ENCODE measurements around the gene CASP7.
"Not testable (repeated sequence)": the region's sequence is repeated elsewhere in the genome, so short reads cannot be mapped to it uniquely, and the experiment has no call there.

The CASP7 gene

DNA sequence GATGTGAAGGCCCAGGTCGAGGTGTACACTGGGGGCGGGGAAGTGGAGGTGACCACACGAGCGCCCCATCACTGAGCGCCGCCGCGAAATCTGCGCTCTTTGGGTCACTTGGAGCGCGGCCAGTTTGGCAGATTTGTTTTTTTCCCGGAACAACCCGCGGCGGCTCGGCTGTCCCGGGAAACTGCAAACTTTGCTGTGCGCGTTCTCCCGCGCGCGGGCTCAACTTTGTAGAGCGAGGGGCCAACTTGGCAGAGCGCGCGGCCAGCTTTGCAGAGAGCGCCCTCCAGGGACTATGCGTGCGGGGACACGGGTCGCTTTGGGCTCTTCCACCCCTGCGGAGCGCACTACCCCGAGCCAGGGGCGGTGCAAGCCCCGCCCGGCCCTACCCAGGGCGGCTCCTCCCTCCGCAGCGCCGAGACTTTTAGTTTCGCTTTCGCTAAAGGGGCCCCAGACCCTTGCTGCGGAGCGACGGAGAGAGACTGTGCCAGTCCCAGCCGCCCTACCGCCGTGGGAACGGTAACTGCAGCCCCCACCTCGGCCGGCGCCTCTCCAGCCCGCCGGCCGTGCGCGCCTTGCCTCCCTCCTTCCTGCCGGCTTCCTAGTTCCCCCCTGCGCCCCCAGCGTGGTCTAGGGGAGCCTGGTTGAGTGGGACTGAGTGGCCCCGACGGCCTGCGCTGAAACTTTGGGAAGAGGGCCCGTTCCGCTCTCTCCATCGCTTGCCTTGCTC is at the start of gene CASP7:
TSS of gene CASP7 (plus strand) at position 450 of the 727 bp plus-strand sequence. CDS start 17,582 bp downstream, outside the sequence.
- peak; percentile 52 to 72 (median 67) for DNase-seq (ENCODE audit: low read depth in 3 of 3)

DNA sequence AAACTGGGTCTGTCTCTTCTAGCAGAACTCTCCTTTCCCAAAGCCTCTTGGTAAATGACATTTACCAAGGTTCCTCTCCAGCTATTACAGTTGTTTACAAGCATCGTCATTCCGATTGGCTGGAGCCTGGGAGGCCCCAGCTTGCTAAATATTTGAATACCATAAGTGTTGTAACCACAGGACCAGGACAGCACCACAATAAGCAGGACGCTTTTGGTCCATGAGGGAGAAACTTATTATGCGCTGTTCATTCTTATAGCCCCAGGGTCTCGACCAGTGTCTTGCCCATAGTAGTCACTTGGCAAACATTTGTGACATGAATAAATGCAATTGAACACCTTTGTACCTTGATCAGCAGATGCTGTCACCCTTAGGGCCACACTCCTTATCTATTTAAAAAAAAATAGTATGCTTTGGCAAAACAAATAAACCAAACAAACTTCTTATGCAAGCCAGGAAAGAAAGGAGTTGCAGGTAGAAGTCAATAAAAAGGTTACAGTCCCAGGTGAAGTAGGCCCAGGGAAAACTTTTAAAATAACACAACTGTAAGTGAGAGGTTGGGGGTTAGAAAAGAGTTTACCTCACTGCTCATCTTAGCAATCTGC is 48.7 kb upstream of the CASP7 start:
- no peak for DNase-seq (ENCODE audit: low read depth in 3 of 3)

DNA sequence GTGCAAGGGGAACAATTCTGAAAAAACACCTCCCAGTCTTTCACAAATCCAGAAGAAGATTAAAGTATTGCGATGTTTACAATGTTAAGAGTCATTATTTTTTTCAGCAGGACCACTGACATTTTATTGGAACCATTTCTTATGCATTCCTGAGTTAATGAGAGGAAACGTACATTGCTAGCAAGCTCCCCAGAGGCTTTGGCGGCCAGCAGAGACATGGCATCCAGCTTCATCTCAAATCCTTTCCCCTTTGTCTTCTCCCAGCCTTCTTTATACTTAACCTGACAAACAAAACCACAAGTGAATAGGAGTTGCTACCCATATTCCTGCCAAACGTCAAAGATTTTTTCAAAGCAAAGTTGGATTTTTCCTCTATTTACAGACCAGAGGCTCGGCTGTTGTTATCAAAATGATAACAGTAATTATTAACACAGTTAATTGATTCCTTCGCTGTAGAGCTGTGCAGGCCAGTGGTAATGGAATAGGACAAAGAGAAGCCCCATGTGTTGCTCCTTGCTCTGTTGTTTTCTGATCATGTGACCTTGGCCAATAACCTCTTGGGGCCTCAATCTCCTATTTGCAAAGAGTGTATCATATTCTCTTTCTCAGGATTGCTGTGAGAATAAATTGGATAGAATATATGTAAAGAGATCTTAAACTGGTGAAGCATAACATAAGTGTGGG is 47.9 kb upstream of the CASP7 start:
- no peak for DNase-seq (ENCODE audit: low read depth in 3 of 3)

DNA sequence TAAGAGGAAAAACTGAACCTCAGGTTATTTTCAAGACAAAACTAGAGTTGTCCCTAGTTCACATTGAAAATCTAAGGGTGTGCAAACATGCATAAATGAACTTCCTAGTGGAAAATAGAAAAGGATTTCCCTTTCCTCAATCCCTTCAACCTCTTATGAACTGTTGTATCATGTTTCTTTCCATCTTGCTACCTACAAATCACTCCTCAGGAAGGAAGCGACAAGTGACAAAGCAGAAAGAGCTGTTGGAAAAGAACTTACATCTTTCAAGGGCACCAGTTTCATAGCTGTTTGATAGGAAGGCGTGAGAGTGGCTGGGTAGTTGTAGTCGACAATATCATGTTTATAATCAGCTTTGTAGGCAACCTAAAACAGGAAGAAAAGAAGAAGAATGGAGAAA is 39.7 kb upstream of the CASP7 start:
- no peak for DNase-seq (ENCODE audit: low read depth in 3 of 3)

DNA sequence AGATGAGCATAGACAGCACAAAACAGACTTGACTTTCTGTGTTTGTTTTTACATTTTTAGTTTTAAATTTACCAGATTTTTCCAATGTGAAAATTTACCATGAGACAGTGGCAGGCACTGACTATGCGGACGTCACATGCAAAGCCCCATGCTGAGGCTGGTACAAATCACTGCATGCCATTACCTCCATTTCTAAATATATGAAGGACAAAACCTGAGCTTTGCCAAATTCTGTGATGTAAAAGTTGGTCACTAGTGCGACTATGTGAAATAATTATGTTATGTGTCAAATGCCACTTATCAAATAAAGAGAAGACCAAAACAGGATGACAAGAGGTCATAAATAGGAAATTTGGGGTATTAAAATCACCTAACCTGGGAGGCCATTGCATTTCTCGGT is 38.0 kb upstream of the CASP7 start:
- DNase-seq (ENCODE audit: low read depth in 3 of 3): no peak

DNA sequence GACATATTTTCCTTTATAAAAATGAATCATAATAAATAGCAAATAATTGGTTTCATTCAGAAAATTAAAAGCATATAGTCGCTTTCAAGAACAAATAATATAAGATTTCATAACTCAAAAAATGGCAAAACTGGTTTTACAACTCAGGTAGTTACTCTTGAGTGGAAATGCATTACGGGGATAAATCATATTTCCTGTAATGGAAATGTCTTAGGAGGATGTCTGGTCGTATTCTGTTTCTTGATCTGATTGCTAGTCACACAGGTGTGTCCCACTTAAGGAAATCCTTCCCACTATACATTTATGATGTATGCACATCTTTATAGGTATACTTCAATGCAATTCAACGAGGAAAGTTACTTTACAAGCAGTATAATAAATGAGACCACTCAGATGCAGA is 36.5 kb upstream of the CASP7 start:
- no peak for DNase-seq (ENCODE audit: low read depth in 3 of 3)

DNA sequence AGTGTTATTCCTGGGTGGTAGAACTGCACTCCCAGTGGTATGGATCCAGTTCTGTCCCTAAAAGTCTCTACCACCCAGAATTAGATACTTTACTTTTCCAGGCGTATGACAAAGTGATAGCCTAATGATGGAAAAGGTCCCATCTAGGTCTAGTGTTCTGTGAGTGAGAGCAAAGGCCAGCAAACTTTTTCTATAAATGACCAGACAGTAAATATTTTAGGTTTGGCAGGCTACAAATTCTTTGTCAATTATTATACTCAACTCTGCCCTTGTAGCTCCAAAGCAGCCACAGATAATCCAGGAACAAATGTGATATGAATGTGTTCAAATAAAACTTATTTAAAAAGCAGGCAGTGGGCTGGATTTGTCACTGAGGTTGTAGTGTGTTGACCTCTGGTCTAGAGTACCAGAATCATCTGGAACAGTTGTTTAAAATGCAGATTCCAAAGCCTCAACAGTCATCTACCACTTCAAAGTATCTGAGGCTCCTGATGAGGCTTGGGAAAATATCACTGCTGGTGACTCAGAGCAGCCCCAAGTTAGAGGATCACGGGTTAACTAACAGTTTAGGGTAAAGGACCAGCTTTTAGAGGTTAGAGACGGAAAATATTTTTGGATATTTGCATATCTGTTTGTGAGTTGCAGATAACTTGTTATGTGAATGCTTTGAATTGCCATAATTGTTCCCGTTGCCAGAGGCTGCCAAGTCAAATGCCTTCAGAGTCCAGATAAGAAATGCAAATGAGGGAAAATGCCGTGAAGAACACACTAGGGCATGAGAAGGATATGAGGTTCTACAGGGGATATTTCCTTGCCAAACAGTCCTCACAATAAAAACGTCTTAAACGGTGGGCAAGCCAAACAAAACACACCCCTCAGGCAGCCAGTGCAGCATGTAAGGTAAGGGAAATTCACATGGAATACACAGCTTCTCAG is 35.3 kb upstream of the CASP7 start:
- DNase-seq (ENCODE audit: low read depth in 3 of 3): no peak

DNA sequence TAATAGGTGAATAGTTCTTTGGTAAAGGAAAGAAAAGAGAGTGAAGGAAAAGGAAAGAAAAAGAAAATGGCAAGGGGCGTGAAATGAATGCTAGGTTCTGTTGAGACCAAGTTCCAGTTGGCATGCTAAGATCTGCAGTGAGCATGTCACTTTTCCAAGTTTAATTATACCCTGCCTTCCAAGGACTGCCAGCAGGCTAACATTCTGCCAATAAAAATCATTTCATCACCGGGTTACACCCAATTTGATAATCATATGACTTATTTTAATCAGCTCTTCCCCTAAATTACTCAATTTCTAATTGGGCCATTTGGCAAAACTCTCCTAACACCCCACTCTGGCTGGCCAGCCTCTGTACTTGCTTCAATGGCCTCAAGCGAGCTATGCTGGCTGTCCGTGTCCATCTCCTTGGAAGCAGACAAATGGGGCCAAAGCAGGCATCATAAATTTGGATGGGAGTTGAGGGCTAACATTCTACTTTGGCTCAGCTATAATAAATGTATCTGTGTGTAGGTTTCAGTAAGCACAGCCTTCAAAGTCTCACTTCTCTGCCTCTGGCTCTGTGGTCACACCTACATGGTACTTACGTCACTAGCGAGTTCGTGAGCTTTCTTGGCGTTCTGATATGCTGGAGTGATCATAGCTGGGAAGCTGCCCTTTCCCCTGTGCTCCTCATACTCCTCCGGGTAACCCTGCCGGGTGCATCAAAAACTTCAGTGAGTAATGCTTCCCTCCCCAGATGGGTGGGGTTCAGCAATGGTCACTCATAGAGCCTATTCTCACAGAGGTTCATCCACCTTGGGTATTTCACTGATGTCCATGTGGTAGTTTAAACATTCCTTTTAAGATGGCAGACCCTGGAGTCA is 33.1 kb upstream of the CASP7 start:
- DNase-seq (ENCODE audit: low read depth in 3 of 3): no peak

DNA sequence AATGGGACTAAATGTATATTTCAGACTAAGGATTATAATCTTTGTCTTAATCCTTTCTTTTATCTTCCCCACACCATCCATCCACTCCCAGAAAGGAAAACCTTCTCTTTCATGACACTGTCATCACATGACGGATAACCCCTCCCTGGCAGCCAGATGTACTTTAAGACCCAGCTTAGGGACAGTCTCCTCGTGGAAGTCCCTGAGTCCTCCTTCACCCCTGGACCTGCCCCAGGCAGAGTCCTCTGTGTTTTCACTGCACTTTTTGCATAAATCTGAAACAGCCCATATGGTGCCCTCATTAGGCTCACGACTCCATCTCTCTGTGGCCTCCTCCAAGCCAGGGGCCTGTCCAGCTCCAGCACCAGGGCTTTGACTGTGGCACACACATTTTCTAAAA is 31.9 kb upstream of the CASP7 start:
- DNase-seq (ENCODE audit: low read depth in 3 of 3): no peak

DNA sequence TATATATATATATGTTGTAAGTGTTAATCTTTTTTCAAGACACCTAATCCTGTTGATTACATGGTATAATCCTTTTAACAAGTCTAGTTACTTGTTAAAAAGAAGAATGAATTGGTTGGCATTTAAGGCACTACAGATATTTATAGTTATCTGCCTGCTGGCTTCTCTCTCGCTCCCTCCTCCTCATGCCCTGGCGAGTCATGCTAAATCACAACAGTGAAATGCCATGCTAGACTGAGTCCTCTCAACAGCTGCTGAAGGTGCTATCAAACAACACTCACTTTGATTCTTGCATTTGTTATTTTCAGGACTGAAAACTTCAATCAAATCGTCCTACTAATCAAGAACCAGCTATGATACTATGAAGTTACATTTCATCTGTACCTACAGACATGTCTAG is 31.2 kb upstream of the CASP7 start:
- DNase-seq (ENCODE audit: low read depth in 3 of 3): no peak

DNA sequence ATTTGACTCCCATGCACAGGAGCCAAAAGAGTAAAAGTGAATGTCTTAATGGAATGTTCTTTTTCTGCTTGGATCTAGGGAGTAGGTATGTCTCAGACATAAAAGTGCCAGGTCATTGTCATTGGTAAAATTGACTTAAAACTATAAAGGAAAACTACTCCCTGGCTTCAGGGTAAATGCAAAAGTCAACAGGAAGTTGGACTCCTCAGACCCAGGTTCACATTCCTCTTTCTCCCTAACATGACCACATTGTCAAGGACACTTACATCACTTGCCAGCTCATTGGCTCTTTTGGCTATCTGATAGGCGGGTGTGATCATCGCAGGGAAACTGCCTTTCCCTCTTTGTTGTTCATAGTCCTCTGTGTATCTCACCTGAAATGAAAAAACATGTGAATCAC is 29.5 kb upstream of the CASP7 start:
- DNase-seq (ENCODE audit: low read depth in 3 of 3): no peak

DNA sequence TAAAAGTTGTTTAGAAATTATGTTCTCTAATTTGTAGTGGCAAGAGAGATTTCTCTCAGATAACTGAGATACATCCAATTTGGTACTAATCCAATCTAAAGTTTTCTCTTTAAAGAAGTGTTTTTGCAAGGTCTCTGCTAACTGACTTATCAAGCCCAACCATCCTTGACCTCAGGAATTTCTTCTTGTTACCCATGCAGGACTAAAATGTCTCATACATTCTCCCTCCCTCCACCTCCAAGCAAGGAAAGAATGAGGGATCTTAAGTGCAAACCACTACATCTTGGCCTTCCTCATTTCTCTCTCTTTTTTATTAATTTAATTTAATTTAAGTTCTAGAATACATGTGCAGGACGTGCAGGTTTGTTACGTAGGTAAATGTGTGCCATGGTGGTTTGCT is 28.7 kb upstream of the CASP7 start:
- DNase-seq (ENCODE audit: low read depth in 3 of 3): no peak

DNA sequence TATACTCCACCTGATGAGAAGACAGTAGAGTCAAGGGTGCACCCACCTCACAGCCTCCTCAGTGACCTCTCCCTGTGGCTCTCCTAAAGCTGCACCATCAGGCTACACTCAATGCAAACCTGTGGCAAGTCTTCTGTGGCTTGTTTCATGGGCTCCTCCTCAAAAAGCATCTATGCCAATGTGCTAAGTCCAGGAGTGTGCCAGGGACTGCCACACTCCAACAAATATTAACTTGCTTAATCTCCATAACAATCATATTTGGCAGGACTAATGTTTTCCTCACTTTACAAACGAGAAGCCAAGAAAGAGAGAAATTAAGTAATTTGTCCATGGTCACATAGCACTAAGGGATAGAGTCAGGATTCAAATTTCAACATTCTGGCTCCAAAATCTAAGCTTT is 27.8 kb upstream of the CASP7 start:
- no peak for DNase-seq (ENCODE audit: low read depth in 3 of 3)

DNA sequence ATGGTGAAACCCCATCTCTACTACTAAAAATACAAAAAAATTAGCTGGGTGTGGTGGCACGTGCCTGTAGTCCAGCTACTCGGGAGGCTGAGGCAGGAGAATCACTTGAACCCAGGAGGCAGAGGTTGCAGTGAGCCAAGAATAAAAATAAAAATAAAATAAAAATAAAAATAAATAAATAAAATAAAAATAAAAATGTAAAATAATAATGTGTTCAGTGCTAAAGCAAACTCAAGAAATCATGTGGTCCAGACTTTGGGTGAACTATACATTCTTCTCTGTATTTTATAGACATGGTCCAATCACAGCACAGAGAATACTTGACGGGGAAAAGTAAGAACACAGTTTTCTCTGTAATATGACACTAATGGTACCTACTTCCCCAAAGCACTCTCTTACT is 27.3 kb upstream of the CASP7 start:
- DNase-seq (ENCODE audit: low read depth in 3 of 3): not testable (repeated sequence)

DNA sequence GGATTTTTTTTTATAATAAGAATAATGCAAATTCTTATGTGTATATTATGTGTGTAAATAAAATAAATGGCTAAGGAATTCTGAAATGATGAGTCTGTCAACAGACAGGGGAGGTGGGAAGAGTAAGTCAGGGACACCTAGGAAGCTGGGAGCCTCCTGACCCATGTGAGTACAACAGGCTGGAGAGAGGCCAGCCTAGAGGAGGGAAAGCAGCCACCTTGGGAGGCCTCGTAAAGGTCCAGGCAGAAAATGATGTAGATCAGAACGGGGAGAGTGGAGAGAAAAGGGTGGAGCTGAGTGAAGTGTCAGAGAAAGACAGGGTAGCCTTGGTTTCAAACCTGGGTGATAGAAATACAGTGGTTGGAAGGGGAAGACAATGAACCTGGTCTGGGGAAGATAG is 22.8 kb upstream of the CASP7 start:
- no peak for DNase-seq (ENCODE audit: low read depth in 3 of 3)

DNA sequence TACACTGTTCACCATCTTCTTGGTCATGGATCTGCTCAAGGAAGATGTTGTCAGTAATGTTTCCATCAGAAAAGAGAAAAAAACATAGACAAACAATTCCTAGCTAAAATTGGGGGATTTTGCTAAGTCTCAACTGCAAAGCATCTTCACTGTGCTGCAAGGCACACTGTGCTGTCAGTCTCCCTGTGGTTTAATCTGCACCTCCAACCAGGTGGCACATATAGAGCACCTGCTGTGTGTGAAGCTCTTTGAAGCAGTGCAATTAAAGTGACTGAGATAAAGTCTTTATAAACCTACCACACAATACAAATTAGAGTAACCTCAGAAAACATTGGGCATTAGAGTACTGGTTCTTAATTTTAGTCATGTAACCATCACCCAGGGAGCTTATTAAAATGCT is 22.2 kb upstream of the CASP7 start:
- DNase-seq (ENCODE audit: low read depth in 3 of 3): no peak

DNA sequence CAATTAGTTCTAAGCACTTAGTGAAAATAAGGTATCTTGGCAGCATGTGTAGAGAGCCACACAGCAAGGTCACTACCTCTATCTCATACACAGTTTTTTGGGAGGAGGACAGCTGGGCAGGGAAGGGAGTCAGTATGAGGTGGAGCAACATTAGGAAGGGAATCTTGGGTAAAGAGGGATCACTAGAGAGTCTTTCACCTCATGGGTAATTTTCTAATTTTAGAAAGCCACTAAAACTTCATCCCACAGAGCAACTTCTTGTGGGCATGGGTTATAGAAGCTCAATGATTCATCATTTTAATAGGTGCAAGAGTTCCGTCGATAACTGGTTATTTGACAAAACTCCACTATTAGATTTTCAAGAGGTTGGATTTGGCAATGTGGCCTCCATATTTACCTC is 18.4 kb upstream of the CASP7 start:
- no peak for DNase-seq (ENCODE audit: low read depth in 3 of 3)

DNA sequence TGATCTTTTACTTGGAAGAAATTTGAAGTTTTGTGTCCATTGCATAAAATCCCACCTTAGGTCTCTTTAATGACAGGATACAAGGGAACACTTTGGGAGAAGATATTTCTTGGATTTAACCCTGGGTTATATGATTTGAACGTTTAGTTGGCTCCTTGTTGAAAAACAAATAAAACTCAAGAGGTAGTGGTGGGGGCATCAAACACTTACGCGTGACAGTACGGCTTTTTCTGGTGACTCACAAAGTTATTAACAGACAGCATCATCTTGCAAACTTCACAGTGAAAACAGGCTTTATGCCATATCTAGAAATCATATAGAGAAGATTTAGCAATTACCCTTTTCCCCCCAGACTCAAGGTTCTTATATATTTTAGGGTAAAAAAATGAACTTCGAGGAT is 16.6 kb upstream of the CASP7 start:
- DNase-seq (ENCODE audit: low read depth in 3 of 3): no peak

DNA sequence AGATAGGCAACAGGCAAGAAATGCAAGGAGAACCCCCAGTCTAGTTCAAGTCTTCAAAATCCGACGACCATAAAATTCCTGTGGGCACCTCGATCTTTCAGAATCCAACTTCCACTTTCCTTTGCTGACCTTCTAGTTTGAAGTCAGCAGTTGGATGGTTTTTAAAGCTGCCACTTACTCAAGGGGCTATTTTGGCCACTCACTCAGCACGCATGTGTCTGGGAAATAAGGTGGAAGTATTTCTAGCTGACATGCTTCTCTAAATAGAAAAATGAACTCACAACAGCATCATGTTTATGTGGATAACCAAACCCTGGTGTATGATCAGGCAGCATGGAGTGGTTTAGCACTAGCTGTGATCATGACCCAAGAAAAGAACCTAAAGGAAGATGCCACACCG is 15.8 kb upstream of the CASP7 start, which contains the start of gene NRAP:
TSS of gene NRAP (minus strand) at position 134 of the 400 bp plus-strand sequence. CDS start 159 bp downstream, outside the sequence.
- DNase-seq (ENCODE audit: low read depth in 3 of 3): no peak

DNA sequence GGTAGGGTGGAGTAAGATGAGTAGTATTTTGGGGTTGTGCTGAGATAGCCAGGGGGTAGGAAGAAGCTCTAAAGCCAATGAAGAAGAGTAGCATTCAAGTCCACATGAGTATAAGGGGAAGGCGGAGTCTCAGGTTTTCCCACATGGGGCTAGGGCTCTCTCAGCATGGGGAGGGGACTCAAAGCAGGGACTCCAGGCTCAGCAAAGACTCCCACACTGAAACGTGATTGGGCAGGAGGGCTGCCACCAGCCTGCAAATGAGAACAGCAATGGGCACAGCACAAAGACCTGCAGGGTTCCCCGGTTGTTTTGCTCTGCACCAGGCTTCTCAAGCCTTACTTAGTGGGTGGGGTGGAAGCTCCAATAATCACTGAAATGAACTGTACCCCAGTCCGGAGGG is 14.4 kb upstream of the CASP7 start:
- DNase-seq (ENCODE audit: low read depth in 3 of 3): no peak

DNA sequence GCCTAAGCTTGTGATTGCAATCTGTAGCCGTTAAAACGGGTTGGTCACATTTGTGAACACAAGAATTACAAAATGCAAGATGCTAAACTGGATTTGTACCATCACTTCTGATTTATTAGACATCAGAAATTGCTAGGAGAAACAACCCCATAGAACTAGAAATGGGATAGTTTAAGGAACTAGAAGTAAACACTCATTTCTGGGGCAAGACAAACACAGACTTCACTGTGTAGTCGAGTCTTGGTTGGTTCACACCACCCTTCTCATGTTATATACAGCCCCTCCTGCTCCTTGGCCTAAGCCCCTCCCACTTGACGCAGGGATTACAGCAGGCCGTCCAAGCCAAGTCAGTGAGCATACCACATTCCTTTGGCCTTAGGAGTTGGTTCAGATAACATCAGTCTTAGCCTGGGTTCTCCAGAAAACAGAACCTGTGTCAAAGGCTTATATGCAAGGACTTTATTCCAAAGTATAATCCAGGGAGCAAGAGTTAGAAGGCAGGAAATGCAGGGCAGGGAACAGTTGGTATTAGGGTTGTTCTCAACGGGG is 13.8 kb upstream of the CASP7 start:
- DNase-seq (ENCODE audit: low read depth in 3 of 3): no peak

Measured in stimulated activated CD4-positive, alpha-beta T cell treated with anti-CD3 and anti-CD28 coated beads, TNF-alpha, amount 100 ng/mL, for 48 hours (primary cell).